ENCODE data around the gene DICER1. TPM values are rescaled to one million over a fixed set of nuclear protein-coding genes. Genes with fewer than 3 reads are reported as not detected.
"Not testable (repeated sequence)": the region's sequence is repeated elsewhere in the genome, so short reads cannot be mapped to it uniquely, and the experiment has no call there.

DICER1 gene
- total RNA-seq, 1 donor from 2014 or later = 87.2 TPM

GRCh38 chr14:95180966-95181741 is 23.8 kb upstream of the DICER1 start:
- H3K27me3 Mint-ChIP-seq (ENCODE audit: insufficient read depth) = peaks cover 9% of the 10 kb centered on the region
- DNase-seq (ENCODE audit: low spot score) = no peak
- H3K4me3 Mint-ChIP-seq = no peak overlapping the region
- H3K4me1 Mint-ChIP-seq (ENCODE audit: low read depth) = no peaks in the 10 kb centered on the region
- no peaks in the 10 kb centered on the region for H3K36me3 Mint-ChIP-seq (ENCODE audit: low read depth)
- intact Hi-C loops (cut with micrococcal nuclease) = no loop called here
- no peak overlapping the region for H3K27ac Mint-ChIP-seq
- H3K9me3 Mint-ChIP-seq = no peaks in the 10 kb centered on the region

- H3K27ac Mint-ChIP-seq; H3K9me3 Mint-ChIP-seq; H3K36me3 Mint-ChIP-seq (ENCODE audit: low read depth); intact Hi-C loops (cut with micrococcal nuclease); H3K4me1 Mint-ChIP-seq (ENCODE audit: low read depth); DNase-seq (ENCODE audit: low spot score); H3K27me3 Mint-ChIP-seq (ENCODE audit: insufficient read depth); H3K4me3 Mint-ChIP-seq: not testable (repeated sequence)
Observed at GRCh38 chr14:95175670-95176069, 18.3 kb upstream of the DICER1 start.

- Mint-ChIP-seq H3K27ac (no peak overlapping the region), H3K4me3 (no peak overlapping the region), H3K36me3 (ENCODE audit: low read depth) (no peaks in the 10 kb centered on the region), H3K27me3 (ENCODE audit: insufficient read depth) (peaks cover 4% of the 10 kb centered on the region), H3K4me1 (ENCODE audit: low read depth) (no peaks in the 10 kb centered on the region), H3K9me3 (no peaks in the 10 kb centered on the region)
- intact Hi-C loops (cut with micrococcal nuclease) = no loop called here
- DNase-seq (ENCODE audit: low spot score) = no peak
Observed at GRCh38 chr14:95174184-95174792, 17.0 kb upstream of the DICER1 start.

GRCh38 chr14:95173518-95173917 is 16.2 kb upstream of the DICER1 start:
- no peak overlapping the region for H3K4me3 Mint-ChIP-seq
- H3K27me3 Mint-ChIP-seq (ENCODE audit: insufficient read depth) = peaks cover 4% of the 10 kb centered on the region
- no peaks in the 10 kb centered on the region for H3K9me3 Mint-ChIP-seq
- no peak overlapping the region for H3K27ac Mint-ChIP-seq
- H3K36me3 Mint-ChIP-seq (ENCODE audit: low read depth) = no peaks in the 10 kb centered on the region
- intact Hi-C loops (cut with micrococcal nuclease) = no loop called here
- no peaks in the 10 kb centered on the region for H3K4me1 Mint-ChIP-seq (ENCODE audit: low read depth)
- DNase-seq (ENCODE audit: low spot score) = no peak

GRCh38 chr14:95167177-95167576 is 9.8 kb upstream of the DICER1 start:
- Mint-ChIP-seq H3K4me1 (ENCODE audit: low read depth) (no peaks in the 10 kb centered on the region), H3K27ac (no peak overlapping the region), H3K9me3 (peaks cover 18% of the 10 kb centered on the region), H3K36me3 (ENCODE audit: low read depth) (no peaks in the 10 kb centered on the region), H3K27me3 (ENCODE audit: insufficient read depth) (no peaks in the 10 kb centered on the region), H3K4me3 (no peak overlapping the region)
- no peak for DNase-seq (ENCODE audit: low spot score)
- intact Hi-C loops (cut with micrococcal nuclease) = no loop called here

GRCh38 chr14:95165517-95165916 is 8.2 kb upstream of the DICER1 start:
- intact Hi-C loops (cut with micrococcal nuclease) = no loop called here
- no peaks in the 10 kb centered on the region for H3K36me3 Mint-ChIP-seq (ENCODE audit: low read depth)
- H3K27me3 Mint-ChIP-seq (ENCODE audit: insufficient read depth) = no peaks in the 10 kb centered on the region

GRCh38 chr14:95164506-95164905 is 7.2 kb upstream of the DICER1 start:
- Mint-ChIP-seq H3K27me3 (ENCODE audit: insufficient read depth) (no peaks in the 10 kb centered on the region), H3K4me1 (ENCODE audit: low read depth) (no peaks in the 10 kb centered on the region), H3K27ac (no peak overlapping the region), H3K36me3 (ENCODE audit: low read depth) (no peaks in the 10 kb centered on the region), H3K4me3 (no peak overlapping the region), H3K9me3 (peaks cover 18% of the 10 kb centered on the region)
- no peak for DNase-seq (ENCODE audit: low spot score)
- intact Hi-C loops (cut with micrococcal nuclease) = no loop called here

More at GRCh38 chr14:95165517-95165916, 8.2 kb upstream of the DICER1 start:
- Mint-ChIP-seq H3K4me3 (no peak overlapping the region), H3K4me1 (ENCODE audit: low read depth) (no peaks in the 10 kb centered on the region), H3K27ac (no peak overlapping the region), H3K9me3 (peaks cover 18% of the 10 kb centered on the region)
- DNase-seq (ENCODE audit: low spot score) = no peak

GRCh38 chr14:95163666-95164065 is 6.3 kb upstream of the DICER1 start:
- Mint-ChIP-seq H3K36me3 (ENCODE audit: low read depth) (no peaks in the 10 kb centered on the region), H3K4me1 (ENCODE audit: low read depth) (no peaks in the 10 kb centered on the region), H3K27ac (no peak overlapping the region), H3K9me3 (peaks cover 18% of the 10 kb centered on the region), H3K27me3 (ENCODE audit: insufficient read depth) (no peaks in the 10 kb centered on the region), H3K4me3 (no peak overlapping the region)
- DNase-seq (ENCODE audit: low spot score) = no peak
- intact Hi-C loops (cut with micrococcal nuclease) = no loop called here

- intact Hi-C loops (cut with micrococcal nuclease) = no loop called here
- no peak for DNase-seq (ENCODE audit: low spot score)
- Mint-ChIP-seq H3K27me3 (ENCODE audit: insufficient read depth) (no peaks in the 10 kb centered on the region), H3K9me3 (peaks cover 18% of the 10 kb centered on the region), H3K4me1 (ENCODE audit: low read depth) (peaks cover 2% of the 10 kb centered on the region), H3K27ac (no peak overlapping the region), H3K36me3 (ENCODE audit: low read depth) (no peaks in the 10 kb centered on the region), H3K4me3 (no peak overlapping the region)
Observed at GRCh38 chr14:95163132-95163531, 5.8 kb upstream of the DICER1 start.

- no peak for DNase-seq (ENCODE audit: low spot score)
- H3K4me1 Mint-ChIP-seq (ENCODE audit: low read depth) = peaks cover 7% of the 10 kb centered on the region
- no peaks in the 10 kb centered on the region for H3K27me3 Mint-ChIP-seq (ENCODE audit: insufficient read depth)
- intact Hi-C loops (cut with micrococcal nuclease) = no loop called here
- no peaks in the 10 kb centered on the region for H3K36me3 Mint-ChIP-seq (ENCODE audit: low read depth)
- no peak overlapping the region for H3K4me3 Mint-ChIP-seq
- no peak overlapping the region for H3K27ac Mint-ChIP-seq
- H3K9me3 Mint-ChIP-seq = peaks cover 18% of the 10 kb centered on the region
Observed at GRCh38 chr14:95162641-95163040, 5.3 kb upstream of the DICER1 start.

GRCh38 chr14:95157048-95157326 is 342 bp downstream of the DICER1 start:
- Mint-ChIP-seq H3K4me1 (ENCODE audit: low read depth) (peaks cover 47% of the 10 kb centered on the region), H3K36me3 (ENCODE audit: low read depth) (peaks cover 11% of the 10 kb centered on the region), H3K9me3 (no peaks in the 10 kb centered on the region), H3K27me3 (ENCODE audit: insufficient read depth) (no peaks in the 10 kb centered on the region), H3K4me3 (no peak overlapping the region), H3K27ac (no peak overlapping the region)
- DNase-seq (ENCODE audit: low spot score) = no peak
- intact Hi-C loops (cut with micrococcal nuclease) = loop anchor here (1.0 to 10.0 kb wide), 6 partner anchors 103 to 1972 kb away; partner anchors contain the start of genes ATG2B, CLMN, GSKIP and LYSET

GRCh38 chr14:95156161-95157047 is 925 bp downstream of the DICER1 start:
- Mint-ChIP-seq H3K4me3 (peak overlapping the region; percentile 77), H3K36me3 (ENCODE audit: low read depth) (peaks cover 11% of the 10 kb centered on the region), H3K9me3 (no peaks in the 10 kb centered on the region), H3K27me3 (ENCODE audit: insufficient read depth) (no peaks in the 10 kb centered on the region), H3K4me1 (ENCODE audit: low read depth) (peaks cover 52% of the 10 kb centered on the region), H3K27ac (peak overlapping the region; percentile 57)
- peak; percentile 32 for DNase-seq (ENCODE audit: low spot score)
- intact Hi-C loops (cut with micrococcal nuclease) = loop anchor here (1.0 to 10.0 kb wide), 6 partner anchors 104 to 1972 kb away; partner anchors contain the start of genes ATG2B, CLMN, GSKIP and LYSET

GRCh38 chr14:95155045-95155444 is 2.3 kb downstream of the DICER1 start:
- H3K4me3 Mint-ChIP-seq = peak overlapping the region; percentile 77
- peak overlapping the region; percentile 78 for H3K27ac Mint-ChIP-seq
- intact Hi-C loops (cut with micrococcal nuclease) = loop anchor here (5.0 to 10.0 kb wide), 3 partner anchors 362 to 1970 kb away; partner anchors contain the start of genes ATG2B, GSKIP, LYSET and MOAP1

More at GRCh38 chr14:95155045-95155444, 2.3 kb downstream of the DICER1 start:
- Mint-ChIP-seq H3K27me3 (ENCODE audit: insufficient read depth) (no peaks in the 10 kb centered on the region), H3K36me3 (ENCODE audit: low read depth) (peaks cover 11% of the 10 kb centered on the region), H3K9me3 (no peaks in the 10 kb centered on the region), H3K4me1 (ENCODE audit: low read depth) (peaks cover 57% of the 10 kb centered on the region)
- no peak for DNase-seq (ENCODE audit: low spot score)
